ENCODE results near the gene KCNIP1.

- TF ChIP-seq CTCF (IDR thresholded peaks at IDR 0.05 in 2 of 3, conservative IDR thresholded peaks at IDR 0.05 in 1 of 3; ENCODE audit: borderline replicate concordance in 1 of 3, insufficient read depth in 1 of 3, low read depth in 2 of 3, low read length in 2 of 3) (no peak), EZH2phosphoT487 (IDR thresholded peaks at IDR 0.05; ENCODE audit: borderline replicate concordance) (no peak), CEBPB (IDR thresholded peaks at IDR 0.05; ENCODE audit: low read depth) (no peak), POLR2A (IDR thresholded peaks at IDR 0.05; ENCODE audit: borderline replicate concordance, extremely low read depth, insufficient read depth, insufficient read length) (no peak), YY1 (IDR thresholded peaks at IDR 0.05; ENCODE audit: extremely low read depth, insufficient replicate concordance, low read depth, low read length) (no peak), MAX (IDR thresholded peaks at IDR 0.05) (no peak), ZFX (IDR thresholded peaks at IDR 0.05) (no peak), FOSL1 (IDR thresholded peaks at IDR 0.05; ENCODE audit: low read depth) (no peak)
These were observed 191.1 kb downstream of the KCNIP1 start for GRCh38 chr5:170694911-170695310.
